Panc1 (cell line): ENCODE measurements around the gene JMJD1C. TPM values are rescaled to one million over a fixed set of nuclear protein-coding genes. Genes with fewer than 3 reads are reported as not detected.

Source experiments
- ATAC-seq: fragments of 200-7000 bp; cut with Tn5 transposase; 2 replicates; pipeline ENCODE4 v1.9.1; 2020; ENCODE audit warnings: mild to moderate bottlenecking, moderate library complexity
- BruUV-seq: library from RNA; stranded (reverse); fragments of 400-500 nt; replicated peaks from 2 replicates; lab custom pipeline; 2021; lab: Mats Ljungman, UMichigan
- CTCF ChIA-PET: fragments of 300-600 bp; sonication (Branson Sonifier 250); formaldehyde crosslinking; loops from one replicate; lab custom pipeline; 2022; ENCODE audit warnings: antibody characterized with exemption; lab: Charles Lee
- POLR2A ChIA-PET: fragments of 300-600 bp; sonication (Branson Sonifier 250); formaldehyde crosslinking; loops from one replicate; lab custom pipeline; 2022; ENCODE audit warnings: antibody characterized with exemption; lab: Charles Lee
- DNase-seq: peaks from one replicate; pipeline ENCODE4 v3.0.0-alpha.2; 2010; ENCODE audit warnings: low read depth, low spot score
- H3K27ac ChIP-seq: 2 replicates; pipeline ENCODE4 v1.5.1; 2011; ENCODE audit warnings: mild to moderate bottlenecking, low read length, inconsistent platforms
- H3K27me3 ChIP-seq: fragments of 200-500 bp; sonication (Bioruptor generic); 2 replicates; pipeline ENCODE4 v1.6.0; 2014; ENCODE audit warnings: low read length, inconsistent platforms; ENCODE audit not compliant: control insufficient read depth, insufficient read depth
- H3K36me3 ChIP-seq: fragments of 200-500 bp; sonication (Bioruptor generic); 2 replicates; pipeline ENCODE4 v1.5.1; 2014; ENCODE audit warnings: inconsistent platforms, mild to moderate bottlenecking, low read length, moderate library complexity; ENCODE audit not compliant: control insufficient read depth, insufficient read depth
- H3K4me1 ChIP-seq: 2 replicates; pipeline ENCODE4 v1.5.1; 2011; ENCODE audit warnings: inconsistent platforms, mild to moderate bottlenecking, low read length, moderate library complexity; ENCODE audit not compliant: control insufficient read depth, insufficient read depth
- H3K4me3 ChIP-seq, 2 experiments: 2 replicates each; pipeline ENCODE4 v1.5.1; 2011 to 2012; ENCODE audit warnings: low read depth in 2 of 2, low read length in 2 of 2, mild to moderate bottlenecking in 2 of 2, inconsistent platforms in 1 of 2, moderate library complexity in 1 of 2
- H3K9me3 ChIP-seq: fragments of 200-500 bp; sonication (Bioruptor generic); 2 replicates; pipeline ENCODE4 v1.5.1; 2014; ENCODE audit warnings: low read depth, mild to moderate bottlenecking, inconsistent platforms, low read length, moderate library complexity; ENCODE audit not compliant: control insufficient read depth, insufficient read depth
- CTCF ChIP-seq: fragments of 450-650 bp; IDR thresholded peaks from 2 replicates; pipeline ENCODE4 v1.5.1; 2017; ENCODE audit warnings: mild to moderate bottlenecking
- POLR2AphosphoS5 ChIP-seq: IDR thresholded peaks from 2 replicates; pipeline ENCODE4 v1.6.1; 2012; ENCODE audit warnings: mild to moderate bottlenecking, low read depth, low read length, moderate library complexity
- SIN3A ChIP-seq: IDR thresholded peaks from 2 replicates; pipeline ENCODE4 v1.6.1; 2012; ENCODE audit warnings: low read depth, mild to moderate bottlenecking, low read length, moderate library complexity, borderline replicate concordance; ENCODE audit not compliant: insufficient read depth
- TCF7L2 ChIP-seq: IDR thresholded peaks from 2 replicates; pipeline ENCODE4 v1.6.1; 2011; ENCODE audit warnings: mild to moderate bottlenecking, low read depth, low read length, inconsistent platforms
- in situ Hi-C: cut with HindIII; loops from 2 replicates; pipeline ENCODE4 v1.10.0; 2016; ENCODE audit warnings: low sequenced_read_pairs, low pct_unique_long_range_greater_than_20kb
- intact Hi-C: fragments of 100-400 bp; cut with micrococcal nuclease; formaldehyde crosslinking; loops from one replicate; pipeline ENCODE4 v1.10.0; 2022; ENCODE audit not compliant: unreplicated experiment
- total RNA-seq: library from RNA; stranded (reverse); gene quantifications from one replicate; pipeline ENCODE4 v1.2.1, GENCODE V29; 2021; ENCODE audit not compliant: unreplicated experiment
- TF ChIP-seq, protein P1 (sequence below), 2 experiments: IDR thresholded peaks; 2 replicates each; pipeline ENCODE4 v1.6.1; 2011 to 2012; ENCODE audit warnings: low read depth in 2 of 2, control low read depth in 1 of 2, low read length in 1 of 2, mild to moderate bottlenecking in 1 of 2, moderate library complexity in 1 of 2; ENCODE audit not compliant: insufficient read depth in 1 of 2

Gene JMJD1C
- total RNA-seq, 1 experiment from 2014 or later, result 88.3 TPM

- BruUV-seq, result no TSS peak
- Histone ChIP-seq H3K9me3 (no peaks in the 10 kb centered on the region), H3K4me1 (peaks cover 42% of the 10 kb centered on the region), H3K27ac (no peak overlapping the region), H3K4me3 (no peak overlapping the region), H3K36me3 (no peaks in the 10 kb centered on the region), H3K27me3 (no peaks in the 10 kb centered on the region)
- POLR2A ChIA-PET, result interaction anchor here (0.6 kb wide), 1 partner anchor 10 kb away, joined by 9 read pairs; no protein-coding TSS in a partner anchor
- CTCF ChIA-PET, result interaction anchor here (0.6 kb wide), 1 partner anchor 8 kb away, joined by 3 read pairs; no protein-coding TSS in a partner anchor
- DNase-seq, result no peak
- TF ChIP-seq CTCF (no peak), POLR2AphosphoS5 (no peak), TCF7L2 (no peak), SIN3A (no peak)
- TF ChIP-seq, protein P1, sequence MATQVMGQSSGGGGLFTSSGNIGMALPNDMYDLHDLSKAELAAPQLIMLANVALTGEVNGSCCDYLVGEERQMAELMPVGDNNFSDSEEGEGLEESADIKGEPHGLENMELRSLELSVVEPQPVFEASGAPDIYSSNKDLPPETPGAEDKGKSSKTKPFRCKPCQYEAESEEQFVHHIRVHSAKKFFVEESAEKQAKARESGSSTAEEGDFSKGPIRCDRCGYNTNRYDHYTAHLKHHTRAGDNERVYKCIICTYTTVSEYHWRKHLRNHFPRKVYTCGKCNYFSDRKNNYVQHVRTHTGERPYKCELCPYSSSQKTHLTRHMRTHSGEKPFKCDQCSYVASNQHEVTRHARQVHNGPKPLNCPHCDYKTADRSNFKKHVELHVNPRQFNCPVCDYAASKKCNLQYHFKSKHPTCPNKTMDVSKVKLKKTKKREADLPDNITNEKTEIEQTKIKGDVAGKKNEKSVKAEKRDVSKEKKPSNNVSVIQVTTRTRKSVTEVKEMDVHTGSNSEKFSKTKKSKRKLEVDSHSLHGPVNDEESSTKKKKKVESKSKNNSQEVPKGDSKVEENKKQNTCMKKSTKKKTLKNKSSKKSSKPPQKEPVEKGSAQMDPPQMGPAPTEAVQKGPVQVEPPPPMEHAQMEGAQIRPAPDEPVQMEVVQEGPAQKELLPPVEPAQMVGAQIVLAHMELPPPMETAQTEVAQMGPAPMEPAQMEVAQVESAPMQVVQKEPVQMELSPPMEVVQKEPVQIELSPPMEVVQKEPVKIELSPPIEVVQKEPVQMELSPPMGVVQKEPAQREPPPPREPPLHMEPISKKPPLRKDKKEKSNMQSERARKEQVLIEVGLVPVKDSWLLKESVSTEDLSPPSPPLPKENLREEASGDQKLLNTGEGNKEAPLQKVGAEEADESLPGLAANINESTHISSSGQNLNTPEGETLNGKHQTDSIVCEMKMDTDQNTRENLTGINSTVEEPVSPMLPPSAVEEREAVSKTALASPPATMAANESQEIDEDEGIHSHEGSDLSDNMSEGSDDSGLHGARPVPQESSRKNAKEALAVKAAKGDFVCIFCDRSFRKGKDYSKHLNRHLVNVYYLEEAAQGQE (IDR thresholded peaks at IDR 0.05; ENCODE audit: insufficient read depth in 1 of 2, low read depth in 2 of 2, low read length in 1 of 2), result no peak
- in situ Hi-C loops (no loop called here), intact Hi-C loops (no loop called here)
- no peak for ATAC-seq
Measured at GRCh38 chr10:63434866-63435854, 30.6 kb downstream of the JMJD1C start.

GRCh38 chr10:63431962-63432797, 33.6 kb downstream of the JMJD1C start:
- in situ Hi-C loops, result no loop called here
- no peak for ATAC-seq
- POLR2A ChIA-PET, result no interaction called here

More at GRCh38 chr10:63431962-63432797, 33.6 kb downstream of the JMJD1C start:
- no peaks in the 10 kb centered on the region for H3K27me3 ChIP-seq
- H3K4me3 ChIP-seq, result no peak overlapping the region
- H3K9me3 ChIP-seq, result no peaks in the 10 kb centered on the region
- peaks cover 36% of the 10 kb centered on the region for H3K4me1 ChIP-seq
- intact Hi-C loops, result no loop called here
- TF ChIP-seq, protein P1 (IDR thresholded peaks at IDR 0.05; ENCODE audit: insufficient read depth in 1 of 2, low read depth in 2 of 2, low read length in 1 of 2), result no peak
- TF ChIP-seq TCF7L2 (no peak), SIN3A (no peak), POLR2AphosphoS5 (no peak), CTCF (no peak)
- no TSS peak for BruUV-seq
- H3K36me3 ChIP-seq, result no peaks in the 10 kb centered on the region
- no peak overlapping the region for H3K27ac ChIP-seq
- DNase-seq, result no peak
- CTCF ChIA-PET, result interaction anchor here (0.6 kb wide), 1 partner anchor 175 kb away, joined by 6 read pairs; no protein-coding TSS in a partner anchor
